H1 (cell line): Measurements from ENCODE around the gene DCTN2. TPM values are rescaled to one million over a fixed set of nuclear protein-coding genes. Genes with fewer than 3 reads are reported as not detected.

Source experiments
- CTCF ChIA-PET: fragments of 300-600 bp; sonication (Branson Sonifier 250); formaldehyde crosslinking; loops from one replicate; lab custom pipeline; 2021; ENCODE audit not compliant: partially characterized antibody; lab: Charles Lee
- POLR2A ChIA-PET: fragments of 300-600 bp; sonication (Branson Sonifier 250); formaldehyde crosslinking; loops from one replicate; lab custom pipeline; 2021; ENCODE audit warnings: inconsistent platforms; ENCODE audit not compliant: partially characterized antibody; lab: Charles Lee
- DNase-seq, 2 experiments: peaks; one replicate each; pipeline versions ENCODE4 v3.0.0 to v3.0.0-alpha.2; 2010 to 2022; ENCODE audit warnings: low spot score in 2 of 2, low read depth in 1 of 2, mixed read lengths in 1 of 2
- FAIRE-seq: peaks from 2 replicates; lab custom pipeline; 2011; peaks lifted over from hg19 to GRCh38; lab: Jason Lieb, UNC
- H2AFZ ChIP-seq: 2 replicates; pipeline ENCODE4 v1.8.1; 2012; ENCODE audit warnings: low read length, inconsistent platforms
- H2AK5ac ChIP-seq: 2 replicates; pipeline ENCODE4 v1.6.1; 2013; ENCODE audit warnings: low read depth, low read length
- H2BK120ac ChIP-seq: replicated peaks from 2 replicates; pipeline ENCODE3; 2013; ENCODE audit warnings: low read depth, low read length, inconsistent platforms
- H2BK12ac ChIP-seq: 2 replicates; pipeline ENCODE4 v1.6.1; 2013; ENCODE audit warnings: low read depth, low read length
- H2BK15ac ChIP-seq: 2 replicates; pipeline ENCODE4 v1.6.1; 2013; ENCODE audit warnings: low read length
- H2BK20ac ChIP-seq: 2 replicates; pipeline ENCODE4 v1.6.1; 2013; ENCODE audit warnings: low read length
- H2BK5ac ChIP-seq: 2 replicates; pipeline ENCODE4 v1.6.1; 2013; ENCODE audit warnings: low read depth, low read length
- H3K14ac ChIP-seq: 2 replicates; pipeline ENCODE4 v1.6.1; 2013; ENCODE audit warnings: inconsistent platforms; ENCODE audit not compliant: insufficient read length
- H3K18ac ChIP-seq: 2 replicates; pipeline ENCODE4 v1.6.1; 2013; ENCODE audit warnings: low read length; ENCODE audit errors: extremely low read depth
- H3K23ac ChIP-seq: 2 replicates; pipeline ENCODE4 v1.6.1; 2013; ENCODE audit warnings: inconsistent platforms; ENCODE audit not compliant: insufficient read length
- H3K23me2 ChIP-seq: 2 replicates; pipeline ENCODE4 v1.6.1; 2013; ENCODE audit warnings: low read depth, low read length
- H3K27ac ChIP-seq: 2 replicates; pipeline ENCODE4 v1.6.1; 2011; ENCODE audit warnings: low read depth, low read length, inconsistent platforms
- H3K27me3 ChIP-seq, 4 experiments: replicated peaks in 1 of 4; 1 replicate in 1 of 4; 2 replicates in 3 of 4; pipeline versions ENCODE4 v1.6.1 to v1.8.1; 2011 to 2013; ENCODE audit warnings: low read length in 3 of 4, mild to moderate bottlenecking in 3 of 4, inconsistent platforms in 2 of 4, mixed read lengths in 2 of 4, moderate library complexity in 1 of 4; ENCODE audit not compliant: control insufficient read depth in 3 of 4, insufficient read depth in 3 of 4; ENCODE audit errors: extremely low read depth in 1 of 4
- H3K36me3 ChIP-seq, 4 experiments: 2 replicates each; pipeline versions ENCODE4 v1.6.1 to v1.8.1; 2011 to 2013; ENCODE audit warnings: mild to moderate bottlenecking in 4 of 4, low read length in 3 of 4, moderate library complexity in 2 of 4, control low read depth in 1 of 4, inconsistent platforms in 1 of 4; ENCODE audit not compliant: insufficient read depth in 4 of 4, control insufficient read depth in 2 of 4
- H3K4ac ChIP-seq: replicated peaks from 2 replicates; pipeline ENCODE3; 2013; ENCODE audit warnings: low read length, low read depth, mixed read lengths, inconsistent platforms; ENCODE audit not compliant: insufficient read length
- H3K4me1 ChIP-seq, 4 experiments: replicated peaks in 1 of 4; 1 replicate in 1 of 4; 2 replicates in 3 of 4; pipeline versions ENCODE4 v1.6.1 to v1.8.1; 2011 to 2013; ENCODE audit warnings: low read length in 3 of 4, inconsistent platforms in 2 of 4, mixed read lengths in 1 of 4; ENCODE audit not compliant: insufficient read depth in 4 of 4, control insufficient read depth in 3 of 4
- H3K4me2 ChIP-seq, 2 experiments: 2 replicates each; pipeline versions ENCODE4 v1.6.1 to v1.8.1; 2011 to 2013; ENCODE audit warnings: low read depth in 2 of 2, low read length in 2 of 2, control low read depth in 1 of 2, inconsistent platforms in 1 of 2, mild to moderate bottlenecking in 1 of 2; ENCODE audit not compliant: insufficient read depth in 1 of 2
- H3K4me3 ChIP-seq, 4 experiments: fragments of 200-600, 300-600 bp in 1 of 4; sonication (generic), shearing (Covaris generic), sonication (Bioruptor Twin) in 1 of 4; 2 replicates each; pipeline versions ENCODE4 v1.5.1 to v1.8.1; 2011 to 2016; ENCODE audit warnings: low read length in 4 of 4, low read depth in 3 of 4, control low read depth in 2 of 4, inconsistent platforms in 2 of 4, mild to moderate bottlenecking in 2 of 4, mixed read lengths in 1 of 4, moderate library complexity in 1 of 4; ENCODE audit not compliant: insufficient read depth in 2 of 4; ENCODE audit errors: extremely low read depth in 1 of 4
- H3K56ac ChIP-seq: replicated peaks from 2 replicates; pipeline ENCODE3; 2013; ENCODE audit warnings: low read depth, mild to moderate bottlenecking, mixed read lengths, low read length, inconsistent platforms; ENCODE audit not compliant: insufficient read length
- H3K79me1 ChIP-seq: 2 replicates; pipeline ENCODE4 v1.6.1; 2013; ENCODE audit warnings: low read depth, low read length, control low read depth
- H3K79me2 ChIP-seq, 2 experiments: 2 replicates each; pipeline versions ENCODE4 v1.6.1 to v1.8.1; 2012 to 2013; ENCODE audit warnings: low read length in 2 of 2, mild to moderate bottlenecking in 2 of 2, inconsistent platforms in 1 of 2; ENCODE audit not compliant: insufficient read depth in 2 of 2, control insufficient read depth in 1 of 2
- H3K9ac ChIP-seq, 4 experiments: replicated peaks in 1 of 4; 1 replicate in 1 of 4; 2 replicates in 3 of 4; pipeline versions ENCODE4 v1.6.1 to v1.8.1; 2011 to 2013; ENCODE audit warnings: low read depth in 3 of 4, low read length in 3 of 4, control low read depth in 2 of 4, mild to moderate bottlenecking in 2 of 4, moderate library complexity in 2 of 4, inconsistent platforms in 1 of 4; ENCODE audit errors: extremely low read depth in 1 of 4
- H3K9me3 ChIP-seq, 2 experiments: 2 replicates each; pipeline versions ENCODE4 v1.6.1 to v1.8.1; 2012 to 2013; ENCODE audit warnings: mild to moderate bottlenecking in 2 of 2, moderate library complexity in 2 of 2, control low read depth in 1 of 2, inconsistent platforms in 1 of 2, low read depth in 1 of 2, low read length in 1 of 2, mixed read lengths in 1 of 2; ENCODE audit not compliant: insufficient read depth in 2 of 2
- H4K20me1 ChIP-seq, 2 experiments: replicated peaks in 1 of 2; 2 replicates each; pipeline versions ENCODE3 to v1.8.1; 2011 to 2013; ENCODE audit warnings: inconsistent platforms in 2 of 2, low read length in 2 of 2, mild to moderate bottlenecking in 1 of 2; ENCODE audit not compliant: insufficient read depth in 2 of 2, control insufficient read depth in 1 of 2
- H4K5ac ChIP-seq: 2 replicates; pipeline ENCODE4 v1.6.1; 2013; ENCODE audit warnings: low read length, low read depth, mixed read lengths, inconsistent platforms; ENCODE audit not compliant: insufficient read length
- H4K8ac ChIP-seq: 2 replicates; pipeline ENCODE4 v1.8.0; 2013; ENCODE audit warnings: mild to moderate bottlenecking, moderate library complexity, low read length, inconsistent platforms; ENCODE audit not compliant: insufficient read depth; ENCODE audit errors: extremely low read depth
- H4K91ac ChIP-seq: replicated peaks from 2 replicates; pipeline ENCODE3; 2013; ENCODE audit warnings: low read length, mixed read lengths, inconsistent platforms; ENCODE audit not compliant: insufficient read length
- CHD1 ChIP-seq: IDR thresholded peaks from 2 replicates; pipeline ENCODE4 v1.6.1; 2012; ENCODE audit warnings: low read depth, low read length, improper control_type of control experiment
- CTBP2 ChIP-seq: IDR thresholded peaks from 2 replicates; pipeline ENCODE4 v1.7.0; 2011; ENCODE audit warnings: borderline replicate concordance, mild to moderate bottlenecking, moderate library complexity, mixed read lengths, low read length; ENCODE audit not compliant: insufficient read depth, insufficient read length
- PHF8 ChIP-seq: fragments of 200-600 bp; sonication (generic); conservative IDR thresholded peaks from 2 replicates; pipeline ENCODE4 v1.7.1; 2012; ENCODE audit warnings: low read depth, mild to moderate bottlenecking, inconsistent platforms, low read length, moderate library complexity
- RAD21 ChIP-seq, 2 experiments: IDR thresholded peaks in 1 of 2; conservative IDR thresholded peaks in 1 of 2; 2 replicates each; pipeline ENCODE4 v1.6.1; 2011; ENCODE audit warnings: low read depth in 2 of 2, low read length in 2 of 2, improper control_type of control experiment in 1 of 2, inconsistent platforms in 1 of 2, mild to moderate bottlenecking in 1 of 2, moderate library complexity in 1 of 2
- TCF12 ChIP-seq: IDR thresholded peaks from 2 replicates; pipeline ENCODE4 v1.6.1; 2011; ENCODE audit warnings: low read depth, mild to moderate bottlenecking, low read length
- TEAD4 ChIP-seq: IDR thresholded peaks from 2 replicates; pipeline ENCODE4 v1.6.1; 2012; ENCODE audit warnings: low read depth, low read length, inconsistent platforms, mixed read lengths
- USF2 ChIP-seq: IDR thresholded peaks from 2 replicates; pipeline ENCODE4 v1.6.1; 2011; ENCODE audit warnings: low read length, improper control_type of control experiment
- YY1 ChIP-seq: IDR thresholded peaks from 2 replicates; pipeline ENCODE4 v1.6.1; 2011; ENCODE audit warnings: low read depth, mild to moderate bottlenecking, low read length
- WGBS, 2 experiments: shearing (Covaris generic) in 1 of 2; methylation state at CpG; one replicate each; pipeline versions ENCODE4 v1.1.6 to v1.1.7; 2013 to 2015; ENCODE audit warnings: low lambda C conversion rate in 2 of 2, mixed read lengths in 2 of 2, inconsistent platforms in 1 of 2, low coverage in 1 of 2, missing lambda C conversion rate in 1 of 2; ENCODE audit not compliant: insufficient replicate concordance in 2 of 2, insufficient coverage in 1 of 2, insufficient read length in 1 of 2; ENCODE audit errors: extremely low coverage in 1 of 2, missing lambda C conversion rate in 1 of 2; 5-methylcytosine and 5-hydroxymethylcytosine counted together
- polyA plus RNA-seq, 7 experiments: library from polyadenylated mRNA; depleted of rRNA in 3 of 7; stranded (reverse) in 5 of 7; unstranded in 2 of 7; fragments of >200 nt in 5 of 7; fragments of 200-250 nt in 2 of 7; gene quantifications; 1 replicate in 5 of 7; 2 replicates in 1 of 7; 4 replicates in 1 of 7; pipeline versions ENCODE4 v1.2.1 to v1.2.3, GENCODE V29; 2011 to 2013; ENCODE audit warnings: missing spikeins in 2 of 7, mixed read lengths in 2 of 7
- total RNA-seq: library from RNA; stranded (reverse); fragmentation: NEBNext Ultra II Directional; extraction: Animal tissue kit (Norgen Biotek cat#: 25700); gene quantifications from 2 replicates; pipeline ENCODE4 v1.2.1, GENCODE V29; 2021

DCTN2 gene
- total and polyA plus RNA-seq, 2 of the 8 experiments (the other 6 are each of a cell fraction or from before 2014, with no cell fraction given) = 90.3 to 91.9 TPM

GRCh38 chr12:57552835-57553313 is 5.9 kb upstream of the DCTN2 start:
- Histone ChIP-seq H3K9ac (0 out of 7 replicates have a peak overlapping the region, but pooled peaks of 1 of the 4 experiments have one; percentile 3), H2BK120ac (no peak overlapping the region), H3K27ac (0 out of 2 replicates have a peak overlapping the region, but pooled peaks have one; percentile 29), H3K4ac (no peak overlapping the region), H3K14ac (no peak overlapping the region), H3K18ac (no peak overlapping the region), H2AFZ (no peak overlapping the region), H2AK5ac (no peak overlapping the region), H3K79me2 (peaks cover 0 to 34% of the 10 kb centered on the region in 2 experiments; a peak in 2 of 4 replicates), H4K91ac (no peak overlapping the region), H4K20me1 (peaks cover 7 to 9% of the 10 kb centered on the region in 2 experiments), H4K5ac (no peak overlapping the region), H3K23me2 (peaks cover 13% of the 10 kb centered on the region), H3K27me3 (peaks cover 0 to 5% (median 3%) of the 10 kb centered on the region in 4 experiments; a peak in 2 of 7 replicates), H3K56ac (no peak overlapping the region), H3K9me3 (no peaks in the 10 kb centered on the region), H2BK12ac (no peak overlapping the region), H3K4me2 (peak overlapping the region in 1 of 2 experiments; percentile 69; a peak in 2 of 4 replicates), H3K4me3 (no peak overlapping the region; a peak in 2 of 8 replicates), H3K4me1 (peaks cover 4 to 20% (median 11%) of the 10 kb centered on the region in 4 experiments; a peak in 6 of 7 replicates), H2BK15ac (0 out of 2 replicates have a peak overlapping the region, but pooled peaks have one; percentile 72), H2BK20ac (0 out of 2 replicates have a peak overlapping the region, but pooled peaks have one; percentile 13), H3K36me3 (no peaks in the 10 kb centered on the region; a peak in 1 of 8 replicates), H3K23ac (no peak overlapping the region), H3K79me1 (peaks cover 10% of the 10 kb centered on the region), H2BK5ac (no peak overlapping the region; the same call in 1 of the 2 replicates), H4K8ac (no peak overlapping the region)
- POLR2A ChIA-PET = interaction anchor here (0.6 to 2.5 kb wide), 10 partner anchors 14 to 94 kb away, joined by 3 to 9 read pairs (median 4); partner anchors contain the start of gene DDIT3
- WGBS, 2 experiments = 82% methylated on average over 6 of the region's 6 CpGs; no CpG with 5 or more reads in 1 of the 2 experiments
- TF ChIP-seq CTBP2 (no peak), USF2 (no peak), RAD21 (IDR thresholded peaks at IDR 0.05 in 1 of 2, conservative IDR thresholded peaks at IDR 0.05 in 1 of 2; ENCODE audit: low read depth in 2 of 2, low read length in 2 of 2) (no peak), PHF8 (no peak), TCF12 (no peak), TEAD4 (no peak), CHD1 (no peak), YY1 (no peak)
- no peak for DNase-seq
- CTCF ChIA-PET = interaction anchor here (0.6 to 3.1 kb wide), 10 partner anchors 12 to 242 kb away, joined by 3 to 26 read pairs (median 3); no protein-coding TSS in a partner anchor
- no peak for FAIRE-seq
